CD1c-positive myeloid dendritic cell (primary cell): ENCODE results near the gene LEMD3.
"Not testable (repeated sequence)": the region's sequence is repeated elsewhere in the genome, so short reads cannot be mapped to it uniquely, and the experiment has no call there.

Experiments
- DNase-seq: peaks from one replicate; pipeline ENCODE4 v3.0.0-alpha.2; 2016; ENCODE audit errors: extremely low spot score

The LEMD3 gene

GRCh38 chr12:65279369-65280112 lies 110.2 kb downstream of the LEMD3 start:
- DNase-seq, result no peak

GRCh38 chr12:65280306-65280705 lies 110.9 kb downstream of the LEMD3 start:
- DNase-seq, result no peak

- no peak for DNase-seq
These were observed 113.5 kb downstream of the LEMD3 start for GRCh38 chr12:65282840-65283239.

GRCh38 chr12:65285532-65285931 lies 116.1 kb downstream of the LEMD3 start:
- DNase-seq, result not testable (repeated sequence)

- DNase-seq, result no peak
These were observed 118.0 kb downstream of the LEMD3 start for GRCh38 chr12:65287426-65287825.

- DNase-seq, result no peak
These were observed 122.9 kb downstream of the LEMD3 start for GRCh38 chr12:65292241-65292640.

- DNase-seq, result no peak
These were observed 124.4 kb downstream of the LEMD3 start for GRCh38 chr12:65293735-65294134.

- no peak for DNase-seq
These were observed 125.4 kb downstream of the LEMD3 start for GRCh38 chr12:65294641-65295262.

- peak; percentile 59 for DNase-seq
These were observed 127.3 kb downstream of the LEMD3 start for GRCh38 chr12:65296508-65297265.
